ENCODE data around the gene PMFBP1.

GRCh38 chr16:72098936-72099335 lies 73.0 kb downstream of the PMFBP1 start:
- no peak for TF ChIP-seq POLR2A (IDR thresholded peaks at IDR 0.05)
- no peak for TF ChIP-seq CTCF (IDR thresholded peaks at IDR 0.05)
